ACC112 (cell line): Measurements from ENCODE around the gene MEGF8.

Experiments used
- H2AFZ ChIP-seq: fragments of 200-600 bp; sonication (generic); one replicate; pipeline ENCODE4 v1.6.0; 2017; ENCODE audit warnings: antibody characterized with exemption, low read length; ENCODE audit not compliant: unreplicated experiment
- H3K27ac ChIP-seq: fragments of 200-600 bp; sonication (generic); 2 replicates; pipeline ENCODE4 v1.5.1; 2014; ENCODE audit warnings: low read depth, mild to moderate bottlenecking, antibody characterized with exemption, low read length, moderate library complexity
- H3K27me3 ChIP-seq: fragments of 200-600 bp; sonication (generic); 2 replicates; pipeline ENCODE4 v1.6.1; 2014; ENCODE audit warnings: mild to moderate bottlenecking, antibody characterized with exemption, low read length, moderate library complexity, mixed read lengths; ENCODE audit not compliant: insufficient read depth
- H3K36me3 ChIP-seq: fragments of 200-600 bp; sonication (generic); 2 replicates; pipeline ENCODE4 v1.6.1; 2016; ENCODE audit warnings: mild to moderate bottlenecking, antibody characterized with exemption, low read length, moderate library complexity, mixed read lengths; ENCODE audit not compliant: insufficient read depth
- H3K4me1 ChIP-seq: fragments of 200-600 bp; sonication (generic); one replicate; pipeline ENCODE4 v1.6.1; 2016; ENCODE audit warnings: low read length, mixed read lengths; ENCODE audit not compliant: insufficient read depth, unreplicated experiment, control insufficient read depth
- H3K4me3 ChIP-seq: fragments of 200-600 bp; sonication (generic); 2 replicates; pipeline ENCODE4 v1.5.1; 2014; ENCODE audit warnings: mild to moderate bottlenecking, low read depth, low read length
- H3K79me2 ChIP-seq: fragments of 200-600 bp; sonication (generic); one replicate; pipeline ENCODE4 v1.6.0; 2016; ENCODE audit warnings: low read length; ENCODE audit not compliant: control insufficient read depth, unreplicated experiment, insufficient read depth

The MEGF8 gene

GRCh38 chr19:42325308-42325895, at the start of gene MEGF8:
Gene MEGF8, plus strand, starts transcription at chr19:42325635. Its CDS starts 609 bp downstream, at chr19:42326244.
- Histone ChIP-seq H3K36me3 (no peaks in the 10 kb centered on the region), H3K27ac (no peak within 1 kb of the TSS), H2AFZ (peak within 1 kb of the TSS; percentile 45), H3K79me2 (peaks cover 4% of the 10 kb centered on the region), H3K4me1 (no peaks in the 10 kb centered on the region), H3K4me3 (peak within 1 kb of the TSS; percentile 77), H3K27me3 (peaks cover 22% of the 10 kb centered on the region)

GRCh38 chr19:42276284-42276683, 49.2 kb upstream of the MEGF8 start:
- no peak overlapping the region for H3K27ac ChIP-seq
- no peak overlapping the region for H2AFZ ChIP-seq
- no peak overlapping the region for H3K4me3 ChIP-seq

GRCh38 chr19:42276821-42277220, 48.6 kb upstream of the MEGF8 start:
- Histone ChIP-seq H2AFZ (no peak overlapping the region), H3K27ac (no peak overlapping the region), H3K27me3 (no peaks in the 10 kb centered on the region), H3K36me3 (no peaks in the 10 kb centered on the region), H3K4me1 (peaks cover 13% of the 10 kb centered on the region), H3K79me2 (peaks cover 21% of the 10 kb centered on the region), H3K4me3 (no peak overlapping the region)

More at GRCh38 chr19:42276284-42276683, 49.2 kb upstream of the MEGF8 start:
- Histone ChIP-seq H3K27me3 (no peaks in the 10 kb centered on the region), H3K36me3 (no peaks in the 10 kb centered on the region), H3K79me2 (peaks cover 24% of the 10 kb centered on the region), H3K4me1 (peaks cover 8% of the 10 kb centered on the region)

- Histone ChIP-seq H3K4me1 (peaks cover 22% of the 10 kb centered on the region), H3K79me2 (peaks cover 19% of the 10 kb centered on the region), H3K36me3 (no peaks in the 10 kb centered on the region)
Observed at GRCh38 chr19:42277821-42278451, 47.5 kb upstream of the MEGF8 start.

GRCh38 chr19:42278452-42279154, 46.8 kb upstream of the MEGF8 start:
- Histone ChIP-seq H3K79me2 (peaks cover 19% of the 10 kb centered on the region), H3K27ac (no peak overlapping the region), H3K27me3 (no peaks in the 10 kb centered on the region), H3K4me3 (no peak overlapping the region; the same call in 1 of the 2 replicates), H2AFZ (no peak overlapping the region), H3K36me3 (no peaks in the 10 kb centered on the region), H3K4me1 (peaks cover 28% of the 10 kb centered on the region)

More at GRCh38 chr19:42277821-42278451, 47.5 kb upstream of the MEGF8 start:
- H3K27me3 ChIP-seq, result no peaks in the 10 kb centered on the region
- no peak overlapping the region for H3K4me3 ChIP-seq
- H2AFZ ChIP-seq, result no peak overlapping the region
- no peak overlapping the region for H3K27ac ChIP-seq

GRCh38 chr19:42279155-42279901, 46.1 kb upstream of the MEGF8 start:
- Histone ChIP-seq H3K4me3 (peak overlapping the region; percentile 93), H3K36me3 (no peaks in the 10 kb centered on the region), H3K79me2 (peaks cover 19% of the 10 kb centered on the region), H2AFZ (no peak overlapping the region), H3K27ac (peak overlapping the region; percentile 37; the same call in 1 of the 2 replicates), H3K27me3 (no peaks in the 10 kb centered on the region), H3K4me1 (peaks cover 28% of the 10 kb centered on the region)

- H2AFZ ChIP-seq, result no peak overlapping the region
Observed at GRCh38 chr19:42279902-42280814, 45.3 kb upstream of the MEGF8 start.

GRCh38 chr19:42280815-42281145, 44.7 kb upstream of the MEGF8 start:
- Histone ChIP-seq H3K36me3 (no peaks in the 10 kb centered on the region), H3K4me1 (peaks cover 39% of the 10 kb centered on the region), H3K79me2 (peaks cover 18% of the 10 kb centered on the region), H3K4me3 (peak overlapping the region; percentile 93), H3K27me3 (no peaks in the 10 kb centered on the region), H2AFZ (no peak overlapping the region), H3K27ac (peak overlapping the region; percentile 61)

More at GRCh38 chr19:42279902-42280814, 45.3 kb upstream of the MEGF8 start:
- H3K79me2 ChIP-seq, result peaks cover 20% of the 10 kb centered on the region
- H3K4me1 ChIP-seq, result peaks cover 32% of the 10 kb centered on the region
- no peaks in the 10 kb centered on the region for H3K36me3 ChIP-seq
- peak overlapping the region; percentile 93 for H3K4me3 ChIP-seq
- no peaks in the 10 kb centered on the region for H3K27me3 ChIP-seq
- H3K27ac ChIP-seq, result peak overlapping the region; percentile 61

- Histone ChIP-seq H3K4me1 (peaks cover 44% of the 10 kb centered on the region), H3K27me3 (no peaks in the 10 kb centered on the region), H3K4me3 (peak overlapping the region; percentile 93), H3K79me2 (peaks cover 16% of the 10 kb centered on the region), H3K36me3 (no peaks in the 10 kb centered on the region), H3K27ac (peak overlapping the region; percentile 74), H2AFZ (no peak overlapping the region)
Observed at GRCh38 chr19:42281146-42281826, 44.1 kb upstream of the MEGF8 start.
